Bladder microvascular endothelial cell (primary cell): ENCODE measurements around the gene DNM2. TPM values are rescaled to one million over a fixed set of nuclear protein-coding genes. Genes with fewer than 3 reads are reported as not detected.

Source experiments
- total RNA-seq: library from RNA; depleted of rRNA; stranded (reverse); fragments of >200 nt; gene quantifications from 2 replicates; pipeline ENCODE4 v1.2.3, GENCODE V29; 2014

DNM2 gene
- total RNA-seq = 86.9 and 167 TPM in 2 replicates

GRCh38 chr19:10717356-10718204, at the start of gene DNM2:
TSS of gene DNM2 (plus strand) at chr19:10718079. CDS start at chr19:10718243, 164 bp downstream.

GRCh38 chr19:10835754-10836478, 118.0 kb downstream of the DNM2 start, which contains the start of gene TMED1:
TSS of gene TMED1 (minus strand) at chr19:10836212. CDS start at chr19:10836191, 21 bp downstream.

DNA sequence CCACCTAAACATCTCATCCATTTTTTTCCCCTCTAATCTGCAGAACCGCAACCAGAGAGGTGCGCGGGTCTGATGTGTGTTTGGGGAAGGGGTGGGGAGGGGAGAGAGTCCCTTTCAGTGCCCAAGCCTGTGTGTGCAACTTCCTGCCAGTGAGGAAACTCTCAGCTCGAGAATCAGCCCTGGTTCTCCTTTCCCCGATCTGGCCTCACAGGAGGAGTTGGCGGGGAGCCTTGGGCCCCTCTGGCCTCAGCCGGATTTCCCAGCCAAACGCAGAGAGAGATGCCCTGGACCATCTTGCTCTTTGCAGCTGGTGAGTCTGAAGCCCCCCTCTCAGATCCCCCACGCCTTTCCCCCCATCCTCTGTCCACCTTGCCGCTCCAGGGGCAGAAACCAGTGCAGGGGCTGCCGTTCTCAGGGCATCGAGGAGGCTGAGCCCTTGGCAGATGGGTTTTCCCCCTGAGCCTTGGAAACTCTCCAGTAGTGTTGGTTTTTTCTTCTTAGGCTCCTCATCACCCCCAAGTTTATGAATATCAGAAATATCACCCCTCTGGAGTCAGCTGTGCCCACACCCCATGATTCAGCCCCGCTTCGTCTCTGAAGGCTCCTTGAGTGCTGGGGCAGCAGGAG, 130.5 kb downstream of the DNM2 start, which contains the start of gene C19orf38:
TSS of gene C19orf38 (plus strand) at position 186 of the 627 bp plus-strand sequence. CDS start at position 280, 94 bp downstream.

GRCh38 chr19:10870955-10871603, 153.2 kb downstream of the DNM2 start, which contains the start of gene CARM1:
TSS of gene CARM1 (plus strand) at chr19:10871553. CDS start at chr19:10871703, 150 bp downstream.

Other genes starting within 250 kb of the DNM2 start
- gene KEAP1, start 214.7 kb upstream of the DNM2 start, total RNA-seq = 78.8 and 118 TPM in 2 replicates
- 0.13 and 0.16 TPM in 2 replicates for gene S1PR5, start 200.6 kb upstream of the DNM2 start, total RNA-seq
- gene ATG4D, start 174.2 kb upstream of the DNM2 start, total RNA-seq = 6.5 and 8.2 TPM in 2 replicates
- gene KRI1, start 152.1 kb upstream of the DNM2 start, total RNA-seq = 6.2 and 7.4 TPM in 2 replicates
- gene CDKN2D, start 149.1 kb upstream of the DNM2 start, total RNA-seq = 6.2 and 7.1 TPM in 2 replicates
- gene AP1M2, start 130.8 kb upstream of the DNM2 start, total RNA-seq = 0.13 TPM in 1 of 2 replicates, not detected in the other
- gene SLC44A2, start 92.5 kb upstream of the DNM2 start, total RNA-seq = 45.5 and 88.3 TPM in 2 replicates
- gene ILF3, start 63.7 kb upstream of the DNM2 start, total RNA-seq = 74.3 and 149 TPM in 2 replicates
- 19.6 and 27.8 TPM in 2 replicates for gene QTRT1, start 16.6 kb upstream of the DNM2 start, total RNA-seq
- gene TMED1, start 118.1 kb downstream of the DNM2 start, total RNA-seq = 30.3 and 55.0 TPM in 2 replicates
- 0.16 and 0.25 TPM in 2 replicates for gene C19orf38, start 130.3 kb downstream of the DNM2 start, total RNA-seq
- 16.2 and 28.3 TPM in 2 replicates for gene CARM1, start 153.5 kb downstream of the DNM2 start, total RNA-seq
- gene YIPF2, start 210.6 kb downstream of the DNM2 start, total RNA-seq = 58.8 and 76.4 TPM in 2 replicates
- gene TIMM29, start 210.7 kb downstream of the DNM2 start, total RNA-seq = 22.3 and 26.2 TPM in 2 replicates
- gene SMARCA4, start 243.0 kb downstream of the DNM2 start, total RNA-seq = 45.3 and 158 TPM in 2 replicates